Skin epidermis (tissue), 12 donors: Measurements from ENCODE around the gene ARHGEF7.
"Not testable (repeated sequence)": the region's sequence is repeated elsewhere in the genome, so short reads cannot be mapped to it uniquely, and the experiment has no call there.

Experiments
- H3K27ac ChIP-seq, 21 experiments: fragments of 200-600 bp; sonication (generic) in 11 of 21; one replicate each; pipeline ENCODE4 v1.5.0; 2020; ENCODE audit warnings: mild to moderate bottlenecking in 3 of 21, inconsistent platforms in 2 of 21, moderate library complexity in 2 of 21
- H3K4me3 ChIP-seq, 7 experiments: fragments of 200-600 bp; sonication (generic) in 2 of 7; one replicate each; pipeline ENCODE4 v1.5.0; 2020; ENCODE audit warnings: inconsistent platforms in 2 of 7, mild to moderate bottlenecking in 2 of 7, moderate library complexity in 1 of 7

The ARHGEF7 gene

DNA sequence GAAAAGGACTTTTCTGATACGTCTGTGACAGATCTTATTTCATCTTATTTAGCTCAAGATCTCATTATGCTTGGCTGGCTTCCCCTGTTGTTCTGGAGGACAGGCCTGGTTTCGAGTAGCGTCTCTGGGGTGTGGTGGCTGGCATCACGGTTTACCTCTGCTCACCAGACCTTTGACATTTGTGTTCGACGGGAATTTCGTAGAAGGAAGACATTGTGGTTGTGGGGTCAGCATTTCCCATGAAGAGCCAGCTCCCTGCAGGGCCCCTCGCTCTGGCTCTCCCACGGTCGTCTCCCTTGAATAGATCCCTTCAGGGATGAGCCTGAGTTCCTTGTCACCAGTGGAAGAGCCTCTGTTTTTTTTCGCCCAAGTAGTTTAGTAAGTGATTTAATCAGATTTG, 126.8 kb downstream of the ARHGEF7 start:
- H3K4me3 ChIP-seq = no peak overlapping the region
- H3K27ac ChIP-seq = no peak overlapping the region

DNA sequence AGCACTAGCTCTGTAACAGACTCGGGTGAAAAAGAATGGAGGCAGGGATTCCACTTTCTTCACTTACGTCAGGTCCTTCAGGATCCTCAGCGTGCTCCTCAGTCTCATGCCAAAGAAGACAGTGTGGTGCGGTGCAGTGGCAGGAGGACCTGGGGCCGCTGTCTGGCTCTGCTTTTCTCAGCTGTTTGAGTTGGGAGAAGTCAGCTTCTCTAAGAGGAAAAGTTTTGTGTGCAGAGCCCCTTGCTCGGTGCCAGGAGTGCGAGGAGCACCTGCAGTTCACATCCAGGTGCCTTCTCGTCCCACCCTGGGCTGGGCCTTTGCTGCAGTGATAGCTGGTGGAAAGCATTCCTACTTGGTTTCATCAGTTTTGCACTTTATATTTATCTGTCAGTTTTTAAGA, 127.5 kb downstream of the ARHGEF7 start:
- Histone ChIP-seq H3K4me3 (no peak overlapping the region), H3K27ac (no peak overlapping the region)

DNA sequence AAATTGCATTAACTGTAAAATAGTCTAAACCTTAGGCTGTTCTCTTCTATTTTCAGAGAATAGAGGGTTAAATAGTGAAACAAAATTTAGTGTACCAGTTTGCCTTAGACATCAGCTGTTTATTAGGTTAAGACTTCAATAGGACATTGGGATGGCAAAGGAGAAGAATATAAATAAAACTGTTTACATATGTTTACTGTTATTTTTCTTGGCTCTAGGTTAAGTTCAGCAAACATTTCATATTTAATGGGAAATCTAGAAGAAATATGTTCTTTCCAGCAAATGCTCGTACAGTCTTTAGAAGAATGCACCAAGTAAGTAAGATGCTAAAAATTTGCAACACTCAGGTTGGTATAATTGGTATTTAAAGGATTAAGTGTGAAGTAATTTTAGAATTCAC, 128.9 kb downstream of the ARHGEF7 start:
- Histone ChIP-seq H3K4me3 (no peak overlapping the region), H3K27ac (no peak overlapping the region)

DNA sequence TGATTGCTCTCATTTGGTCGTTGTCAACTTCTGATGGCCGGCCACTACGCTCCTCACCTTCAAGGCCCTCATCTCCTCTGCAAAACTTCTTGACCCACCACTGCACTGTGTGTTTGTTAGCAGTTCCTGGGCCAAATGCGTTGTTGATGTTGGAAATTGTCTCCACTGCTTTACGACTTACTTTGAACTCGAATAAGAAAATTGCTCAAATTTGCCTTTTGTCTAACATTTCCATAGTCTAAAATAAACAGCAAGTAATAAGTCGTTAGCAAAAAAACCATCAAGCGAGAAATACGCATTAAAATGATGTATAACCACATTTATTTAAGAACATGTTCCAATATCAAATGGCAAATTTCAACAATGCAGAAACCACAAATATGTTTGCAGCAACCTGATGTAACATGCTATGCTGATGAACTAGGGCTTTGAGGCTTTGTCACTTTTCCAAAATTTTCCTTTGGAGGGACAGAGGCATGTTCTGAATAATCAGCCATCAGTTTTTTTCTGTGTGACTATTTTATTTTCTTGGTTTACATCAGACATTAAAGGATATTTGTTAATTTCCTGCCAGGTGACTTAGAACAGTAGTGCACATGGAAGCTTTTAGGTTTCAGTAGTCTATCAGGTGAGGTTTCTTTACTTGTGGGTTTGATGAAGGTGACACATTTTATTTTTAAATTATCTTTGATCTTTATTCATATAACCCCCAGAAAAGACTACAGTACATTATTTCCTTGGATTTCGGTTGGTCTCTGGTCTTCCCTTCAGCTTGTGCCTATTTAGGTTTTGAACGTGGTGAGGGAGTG, 130.7 kb downstream of the ARHGEF7 start:
- no peak overlapping the region for H3K4me3 ChIP-seq
- no peak overlapping the region for H3K27ac ChIP-seq

DNA sequence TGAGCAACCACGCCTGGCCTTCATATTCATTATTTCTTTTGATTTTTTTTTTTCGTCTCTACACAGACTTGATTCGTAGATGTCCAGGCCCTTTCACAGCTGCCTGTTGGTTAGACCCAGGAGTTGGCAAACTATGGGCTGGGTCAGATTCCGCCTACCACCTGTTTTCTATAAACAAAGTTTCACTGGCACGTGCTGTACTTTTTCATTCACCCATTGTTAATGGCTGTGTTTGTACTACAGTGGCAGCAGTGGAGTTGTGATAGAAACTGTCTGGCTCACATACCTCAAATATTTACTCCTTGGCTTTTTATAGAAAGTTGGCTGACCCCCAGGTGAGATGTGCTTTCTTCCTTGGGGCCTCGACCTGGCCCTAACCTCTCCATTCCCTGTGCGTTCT, 132.4 kb downstream of the ARHGEF7 start:
- H3K4me3 ChIP-seq = no peak overlapping the region
- H3K27ac ChIP-seq = no peak overlapping the region

DNA sequence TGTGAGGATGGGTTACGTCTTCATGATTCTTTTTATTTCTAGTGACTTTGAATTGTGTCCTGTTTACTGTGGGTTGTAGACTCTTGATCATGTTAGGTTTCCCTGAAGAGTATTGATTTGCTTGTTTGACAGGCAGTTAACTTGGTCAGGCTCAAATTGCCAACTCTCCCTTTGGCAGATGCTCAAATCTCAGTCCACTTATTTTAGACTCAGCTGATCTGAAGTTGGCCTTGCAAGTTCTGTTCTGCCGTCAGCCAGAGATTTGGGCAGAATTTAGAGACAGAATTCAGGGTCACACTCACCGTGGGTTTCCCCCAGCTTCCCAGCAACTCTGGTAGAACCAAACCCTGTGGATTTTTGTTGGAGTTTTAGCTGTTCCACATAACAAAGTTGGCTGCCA, 133.7 kb downstream of the ARHGEF7 start:
- H3K27ac ChIP-seq = no peak overlapping the region
- no peak overlapping the region for H3K4me3 ChIP-seq

DNA sequence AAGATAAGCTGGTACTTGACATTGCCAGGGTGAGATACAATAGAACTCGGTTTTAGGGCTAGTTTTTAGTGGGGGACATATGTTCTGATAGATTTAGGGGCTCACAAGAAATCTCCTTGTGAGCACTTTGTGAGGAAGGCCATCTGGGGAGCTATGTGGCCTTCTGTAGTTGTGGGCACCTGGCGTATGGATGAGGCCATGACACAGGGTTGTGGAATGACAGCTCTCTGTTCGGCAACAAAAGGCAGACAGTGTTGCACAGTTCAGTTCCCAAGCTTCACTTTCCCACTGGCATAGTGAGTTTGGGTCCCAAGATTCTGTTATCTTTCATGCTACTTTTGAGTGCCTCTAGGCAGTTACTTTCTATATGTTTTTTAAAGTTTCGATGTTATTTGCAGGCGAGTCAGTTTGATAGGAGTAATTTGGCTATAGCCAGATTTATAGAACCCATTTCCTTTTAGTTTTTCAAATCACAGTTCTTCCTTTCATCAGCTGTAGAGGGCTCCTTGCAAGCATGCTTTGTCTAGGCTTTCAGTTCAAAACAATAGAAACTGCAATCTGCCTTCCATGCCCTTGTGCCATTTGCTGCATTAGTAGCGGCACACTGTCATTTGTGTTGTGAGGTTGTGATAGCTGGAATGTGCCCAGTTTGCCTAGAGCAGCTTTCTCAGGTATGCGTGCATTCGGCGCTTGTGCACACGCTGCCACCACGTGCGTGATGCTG, 134.7 kb downstream of the ARHGEF7 start:
- H3K27ac ChIP-seq = no peak overlapping the region

DNA sequence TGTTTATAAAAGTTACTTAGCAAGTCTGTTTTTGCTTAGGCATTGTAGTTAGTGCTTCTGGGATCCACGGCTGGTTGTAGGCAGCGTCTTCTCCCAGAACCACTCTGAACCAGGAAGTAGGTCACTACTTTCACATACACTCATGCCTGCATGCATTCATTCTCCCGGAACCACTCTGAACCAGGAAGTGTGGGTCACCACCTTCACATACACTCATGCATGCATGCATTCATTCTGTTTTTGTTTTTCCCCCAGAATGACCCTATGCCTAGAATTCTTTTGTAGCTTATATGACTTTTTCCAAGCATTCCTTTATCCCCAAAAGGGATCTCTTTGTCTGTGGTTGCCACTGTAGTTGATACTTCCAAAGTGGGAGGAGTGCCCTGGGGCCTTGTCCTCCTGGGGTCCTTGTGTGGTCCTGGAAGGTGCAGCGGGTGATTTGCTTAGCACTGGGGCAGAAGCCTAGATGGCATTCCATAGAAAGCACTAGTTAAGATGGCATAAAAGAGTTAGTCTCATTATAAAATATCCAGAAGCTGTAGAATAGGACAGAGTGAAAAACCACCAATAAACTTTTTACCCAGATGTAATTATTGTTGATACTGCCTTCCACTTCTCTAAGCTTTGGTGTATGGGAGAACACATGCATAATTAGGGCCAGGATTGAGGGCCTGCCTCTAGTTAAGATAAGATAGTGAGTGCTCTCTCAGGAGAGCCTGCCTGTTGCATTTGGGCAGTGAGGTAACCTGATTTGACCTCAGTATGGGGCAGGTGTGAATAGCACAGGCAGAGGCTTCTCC, 136.7 kb downstream of the ARHGEF7 start:
- H3K4me3 ChIP-seq = no peak overlapping the region
- peak overlapping the region in 3 of 21 experiments; percentile 8 to 43 (median 36) for H3K27ac ChIP-seq

More for the DNA sequence above, 134.7 kb downstream of the ARHGEF7 start:
- H3K4me3 ChIP-seq = no peak overlapping the region

DNA sequence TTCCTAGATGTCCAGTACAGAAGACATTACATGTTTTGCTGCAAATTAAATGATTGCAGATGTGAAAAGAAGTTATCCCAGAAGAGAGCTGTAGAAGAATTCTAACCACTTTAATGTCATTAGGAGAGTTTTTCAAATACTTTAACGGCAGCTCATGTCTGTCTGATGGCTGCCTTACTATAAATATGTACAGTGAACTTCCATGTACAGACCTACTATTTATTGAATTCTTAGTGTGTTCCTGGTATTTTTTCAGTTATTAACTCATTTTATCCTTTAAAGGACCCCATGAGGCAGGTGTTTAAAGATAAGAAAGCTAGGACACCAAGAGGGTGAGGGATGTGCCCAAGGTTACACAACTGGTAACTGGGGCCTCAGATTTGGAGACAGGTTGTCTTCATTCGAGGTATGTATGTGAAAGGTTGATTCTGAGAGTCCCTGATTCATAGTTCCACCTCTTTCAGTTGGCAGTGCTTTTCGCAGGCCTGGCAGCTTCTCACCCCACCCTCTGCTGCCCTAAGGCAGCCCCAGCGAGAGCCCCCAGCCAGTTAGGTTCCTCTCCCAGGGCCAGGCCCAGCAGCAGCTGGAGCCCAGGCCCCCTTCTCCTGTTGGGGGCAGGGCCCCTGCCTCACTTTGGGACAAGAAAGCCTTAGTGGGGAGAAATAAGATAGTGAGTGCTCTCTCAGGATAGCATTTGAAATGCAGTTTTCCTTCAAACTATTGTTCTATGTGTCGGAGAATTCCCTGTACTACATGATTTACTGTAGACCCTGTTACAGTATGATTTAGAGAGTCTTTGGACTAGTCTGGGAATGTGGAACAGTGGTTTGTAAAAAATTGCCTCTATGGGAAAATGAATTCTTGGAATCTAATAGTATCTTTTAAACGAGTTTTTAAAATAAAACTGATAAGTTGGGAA, 137.6 kb downstream of the ARHGEF7 start:
- Histone ChIP-seq H3K27ac (peak overlapping the region in 12 of 21 experiments; percentile 11 to 84 (median 36)), H3K4me3 (no peak overlapping the region)

DNA sequence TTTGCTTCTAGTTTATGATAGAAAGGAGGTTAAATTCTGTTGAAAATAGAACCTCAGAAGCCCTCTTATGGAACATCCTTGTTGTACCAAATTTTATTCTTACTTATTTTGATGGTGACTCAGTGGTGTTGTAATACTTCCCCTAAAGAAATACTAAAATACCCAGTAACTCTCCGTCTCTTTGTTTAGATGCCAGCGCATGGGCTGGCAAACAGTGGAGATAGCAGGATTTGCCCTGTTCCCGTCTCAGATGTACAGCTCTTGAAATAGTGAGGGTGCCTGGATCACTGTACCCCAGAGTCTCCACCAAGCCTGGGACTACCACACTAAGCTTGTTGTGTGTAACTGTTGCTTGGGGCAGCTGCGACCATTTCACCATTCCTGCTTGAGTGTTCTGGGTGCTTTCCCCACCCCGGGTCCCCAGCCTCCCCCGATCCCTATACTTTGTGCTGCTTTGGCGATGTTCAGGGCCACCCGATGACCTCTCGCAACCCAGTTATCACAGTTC, 138.3 kb downstream of the ARHGEF7 start:
- peak overlapping the region in 3 of 21 experiments; percentile 36 to 84 (median 75) for H3K27ac ChIP-seq
- no peak overlapping the region for H3K4me3 ChIP-seq

DNA sequence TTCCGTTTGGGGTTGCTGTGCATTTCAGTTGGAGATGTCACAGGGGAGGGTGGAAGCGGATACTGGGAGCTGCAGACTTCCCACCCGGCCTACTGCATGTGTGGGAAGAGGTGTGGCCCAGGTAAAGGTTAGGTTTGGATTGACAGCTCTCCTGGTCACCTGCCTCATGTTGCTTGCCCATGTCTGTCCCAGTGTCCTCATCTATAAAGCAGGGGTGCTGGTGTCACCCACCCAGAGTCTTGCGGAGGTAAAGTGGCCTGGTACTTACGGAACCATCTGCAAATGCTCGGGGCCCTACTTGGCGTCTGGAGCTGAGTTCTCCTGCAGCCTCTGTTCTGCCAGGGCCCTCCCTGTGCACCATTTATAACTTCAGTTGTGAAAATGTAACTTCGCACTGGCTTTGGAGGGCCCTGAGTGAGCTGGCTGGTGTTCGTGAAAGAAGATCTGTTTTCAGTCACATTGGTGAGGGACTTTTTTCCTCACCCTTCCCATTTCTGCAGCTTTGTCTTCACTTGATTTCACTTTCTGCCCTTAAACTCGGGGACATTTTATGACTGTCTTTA, 140.2 kb downstream of the ARHGEF7 start:
- no peak overlapping the region for H3K4me3 ChIP-seq
- H3K27ac ChIP-seq = no peak overlapping the region

DNA sequence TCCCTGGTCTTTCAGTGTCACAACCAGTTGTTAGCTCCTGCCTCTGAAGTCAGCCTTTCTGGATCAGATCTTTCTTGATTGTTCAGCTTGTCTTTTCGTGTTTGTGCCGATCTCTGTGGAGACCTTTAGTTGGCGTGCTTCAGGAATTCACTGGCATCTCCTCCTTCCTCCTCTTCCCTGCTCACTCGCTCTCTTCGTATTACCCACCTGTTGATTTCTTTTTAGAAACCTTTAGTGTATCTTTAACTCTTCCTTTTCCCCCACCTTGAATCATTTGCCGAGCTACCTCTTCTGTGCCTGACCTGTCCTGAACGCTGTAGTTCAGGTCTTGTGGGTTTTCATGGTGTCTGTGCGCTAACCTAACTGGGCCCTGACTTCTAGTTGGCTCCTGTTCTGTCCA, 141.3 kb downstream of the ARHGEF7 start:
- no peak overlapping the region for H3K4me3 ChIP-seq
- H3K27ac ChIP-seq = no peak overlapping the region

DNA sequence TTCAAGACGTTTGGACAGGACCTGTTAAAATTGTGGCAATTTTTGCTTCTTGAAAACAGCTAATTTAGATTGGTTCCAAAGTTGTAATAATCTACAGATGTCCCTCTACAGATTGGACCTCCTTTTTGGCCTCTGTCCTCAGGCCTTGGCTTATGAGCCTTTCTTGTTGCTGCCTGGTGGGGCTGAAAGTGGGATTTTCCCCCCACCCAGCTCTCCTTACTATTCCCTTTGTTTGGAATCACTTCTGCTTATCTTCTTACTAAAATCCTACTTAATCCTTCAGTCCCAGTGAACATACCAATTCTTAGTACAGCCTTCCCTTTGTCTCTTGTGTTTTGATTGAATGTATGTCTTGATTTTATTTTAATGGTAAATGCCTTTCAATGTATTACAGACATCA, 141.8 kb downstream of the ARHGEF7 start:
- Histone ChIP-seq H3K27ac (no peak overlapping the region), H3K4me3 (no peak overlapping the region)

DNA sequence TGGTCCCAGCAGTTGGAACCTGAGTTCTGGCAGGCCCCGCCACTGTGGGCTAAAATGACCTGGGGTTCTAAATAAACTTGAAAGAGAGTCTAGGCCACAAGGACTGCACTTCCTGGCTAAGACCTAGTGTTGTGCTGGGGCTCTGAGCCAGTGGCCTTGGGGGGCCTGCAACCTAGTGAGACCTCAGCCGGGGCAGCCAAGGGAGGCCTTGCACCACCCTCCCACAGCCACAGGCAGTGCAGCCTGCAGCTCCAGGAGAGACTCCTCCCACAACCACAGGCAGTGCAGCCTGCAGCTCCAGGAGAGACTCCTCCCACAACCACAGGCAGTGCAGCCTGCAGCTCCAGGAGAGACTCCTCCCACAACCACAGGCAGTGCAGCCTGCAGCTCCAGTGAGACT, 142.8 kb downstream of the ARHGEF7 start:
- H3K27ac ChIP-seq, H3K4me3 ChIP-seq: not testable (repeated sequence)

DNA sequence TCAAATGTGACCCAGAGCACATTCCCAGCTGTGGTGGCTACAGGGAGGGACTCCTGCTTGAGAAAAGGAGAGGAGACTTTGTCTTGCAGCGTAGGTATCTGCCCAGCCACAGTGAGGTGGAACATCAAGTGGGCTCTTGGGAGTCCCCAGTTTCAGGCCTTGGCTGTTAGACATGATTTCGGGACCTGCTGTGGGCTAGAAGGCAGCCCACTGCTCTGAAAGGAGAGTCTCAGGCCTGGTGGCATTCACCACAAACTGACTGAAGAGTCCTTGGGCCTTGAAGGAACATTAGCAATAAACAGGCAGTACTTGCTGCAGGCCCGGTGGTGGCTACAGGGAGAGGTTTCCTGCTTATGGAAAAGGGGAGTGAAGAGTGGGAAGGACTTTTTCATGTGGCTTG, 143.5 kb downstream of the ARHGEF7 start:
- H3K27ac ChIP-seq = no peak overlapping the region
- no peak overlapping the region for H3K4me3 ChIP-seq

DNA sequence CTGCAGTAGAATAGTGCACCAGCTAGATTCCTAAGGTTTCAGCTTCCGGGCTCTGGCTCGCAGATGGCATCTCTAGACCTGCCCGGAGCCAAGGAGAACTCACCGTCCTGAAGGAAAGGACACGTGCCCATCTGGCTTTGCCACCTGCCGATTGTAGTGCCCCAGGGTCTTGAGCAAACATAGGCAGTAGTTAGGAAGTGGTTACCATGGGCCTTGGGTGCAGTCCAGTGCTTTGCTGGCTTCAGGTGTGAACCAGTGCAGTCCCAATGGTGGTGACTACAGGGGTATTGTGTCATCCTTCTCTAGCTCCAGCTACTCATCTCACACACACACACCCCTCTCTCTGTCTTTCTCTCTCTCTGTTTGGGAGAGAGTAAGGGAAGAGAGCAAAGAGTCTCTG, 143.9 kb downstream of the ARHGEF7 start:
- Histone ChIP-seq H3K4me3 (no peak overlapping the region), H3K27ac (no peak overlapping the region)

DNA sequence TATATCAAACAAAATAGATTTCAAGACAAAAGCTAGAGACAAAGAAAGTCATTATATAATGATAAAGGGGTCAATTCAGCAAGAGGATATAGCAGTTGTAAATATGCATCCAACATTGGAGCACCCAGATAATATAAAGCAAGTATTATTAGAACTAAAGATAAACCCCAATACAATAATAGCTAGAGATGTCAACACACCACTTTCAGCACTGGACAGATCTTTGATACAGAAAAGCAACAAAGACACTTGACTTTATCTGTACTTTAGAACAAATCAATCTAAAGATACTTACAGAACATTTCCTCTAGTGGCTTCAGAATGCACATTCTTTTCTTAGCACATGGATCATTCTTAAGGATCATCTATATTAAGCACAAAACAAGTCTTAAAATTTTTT, 146.2 kb downstream of the ARHGEF7 start:
- Histone ChIP-seq H3K4me3 (no peak overlapping the region), H3K27ac (no peak overlapping the region)

DNA sequence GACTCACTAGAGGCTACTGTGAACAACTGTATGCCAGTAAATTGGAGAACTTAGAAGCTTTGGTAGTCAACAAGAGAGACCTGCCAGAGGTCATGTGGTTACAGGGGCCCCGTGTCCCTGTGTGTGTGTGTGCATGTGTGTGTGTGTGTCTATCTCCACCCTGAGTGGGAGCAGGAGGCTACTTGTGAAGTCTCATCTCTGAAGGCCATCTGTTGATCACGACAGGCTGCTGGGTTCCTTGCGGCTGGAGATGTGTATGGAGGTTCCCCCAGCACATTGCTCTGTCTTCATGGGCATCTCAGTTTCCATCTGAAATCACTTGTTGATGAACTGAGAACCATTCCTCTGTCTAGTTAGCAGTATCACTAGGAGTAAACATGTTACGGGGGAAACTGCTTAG, 147.2 kb downstream of the ARHGEF7 start:
- Histone ChIP-seq H3K27ac (no peak overlapping the region), H3K4me3 (no peak overlapping the region)

DNA sequence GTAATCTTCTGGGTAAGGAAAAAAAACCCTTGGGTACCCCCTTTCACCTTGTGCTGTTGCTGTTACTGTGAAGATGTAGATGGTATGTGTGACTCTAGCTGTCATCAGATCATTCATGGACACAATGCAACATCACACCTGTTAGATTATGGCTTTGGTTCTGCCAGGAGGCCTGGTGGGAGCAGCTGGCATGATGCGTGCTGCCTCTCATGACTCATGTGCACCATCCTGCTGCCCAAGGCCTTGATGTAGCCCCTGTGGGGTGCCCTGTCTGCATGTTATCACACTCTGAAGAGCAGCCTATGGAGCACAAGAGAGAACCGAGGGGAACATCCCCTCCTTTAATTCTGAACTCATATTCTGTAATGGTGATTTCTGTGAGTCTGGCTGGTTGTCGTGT, 147.6 kb downstream of the ARHGEF7 start:
- H3K27ac ChIP-seq = no peak overlapping the region
- H3K4me3 ChIP-seq = no peak overlapping the region
